Osteocyte (in vitro differentiated cells): ENCODE results near the gene UBE2J1. TPM values are rescaled to one million over a fixed set of nuclear protein-coding genes. Genes with fewer than 3 reads are reported as not detected.
A peak's percentile ranks its signal among the peaks of the same experiment; 100 is the strongest.

ENCODE experiments used
- DNase-seq: peaks from one replicate; pipeline ENCODE4 v3.0.0; 2021; ENCODE audit warnings: mixed read lengths; ENCODE audit not compliant: unreplicated experiment; ENCODE audit errors: extremely low spot score
- H3K27ac Mint-ChIP-seq: one replicate; pipeline ENCODE4 v1.8.0; 2021; ENCODE audit warnings: mild to moderate bottlenecking, mixed read lengths; ENCODE audit not compliant: unreplicated experiment
- H3K27me3 Mint-ChIP-seq: one replicate; pipeline ENCODE4 v1.8.0; 2021; ENCODE audit warnings: mixed read lengths; ENCODE audit not compliant: unreplicated experiment
- H3K36me3 Mint-ChIP-seq: one replicate; pipeline ENCODE4 v1.8.0; 2021; ENCODE audit warnings: mixed read lengths; ENCODE audit not compliant: unreplicated experiment
- H3K4me1 Mint-ChIP-seq: one replicate; pipeline ENCODE4 v1.8.0; 2021; ENCODE audit warnings: mixed read lengths; ENCODE audit not compliant: unreplicated experiment
- H3K4me3 Mint-ChIP-seq: one replicate; pipeline ENCODE4 v1.8.0; 2021; ENCODE audit warnings: mild to moderate bottlenecking, moderate library complexity, mixed read lengths; ENCODE audit not compliant: unreplicated experiment
- H3K9me3 Mint-ChIP-seq: one replicate; pipeline ENCODE4 v1.8.0; 2021; ENCODE audit warnings: mixed read lengths; ENCODE audit not compliant: unreplicated experiment
- CTCF ChIP-seq: fragments of 200-600 bp; sonication (generic); IDR thresholded peaks from 2 replicates; pipeline ENCODE4 v1.5.0; 2021; ENCODE audit warnings: antibody characterized with exemption, mild to moderate bottlenecking, moderate library complexity
- total RNA-seq: library from RNA; stranded (reverse); gene quantifications from 2 replicates; pipeline ENCODE4 v1.2.1, GENCODE V29; 2021

Gene UBE2J1
- total RNA-seq, 1 donor from 2014 or later: 39.6 TPM

DNA sequence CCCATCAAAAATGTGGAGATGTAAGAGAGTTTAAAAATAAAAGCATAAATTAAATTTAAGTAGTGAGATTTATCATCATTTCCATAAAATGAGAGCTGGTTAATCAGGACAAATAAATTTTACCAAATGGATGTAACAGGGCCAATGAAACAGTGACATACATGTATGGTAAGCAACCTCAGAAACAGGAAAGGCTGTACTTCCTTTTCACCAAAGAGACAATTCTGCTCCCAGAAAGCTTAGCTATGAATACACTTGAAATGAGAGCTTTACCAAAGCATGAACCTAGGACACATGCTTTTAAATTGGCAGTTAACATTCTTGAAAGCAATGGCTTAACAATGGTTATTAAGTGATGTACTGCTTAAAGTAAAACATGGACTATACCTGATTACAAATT is 12.1 kb upstream of the UBE2J1 start:
- DNase-seq: no peak
- Mint-ChIP-seq H3K27ac (no peak overlapping the region), H3K9me3 (no peaks in the 10 kb centered on the region), H3K4me3 (no peak overlapping the region), H3K36me3 (no peaks in the 10 kb centered on the region), H3K4me1 (peaks cover 3% of the 10 kb centered on the region), H3K27me3 (peaks cover 3% of the 10 kb centered on the region)
- TF ChIP-seq CTCF: no peak

GRCh38 chr6:89361171-89361570 is 8.6 kb upstream of the UBE2J1 start:
- no peak for DNase-seq
- Mint-ChIP-seq H3K36me3 (no peaks in the 10 kb centered on the region), H3K4me1 (peaks cover 4% of the 10 kb centered on the region), H3K27ac (no peak overlapping the region), H3K9me3 (no peaks in the 10 kb centered on the region), H3K4me3 (no peak overlapping the region), H3K27me3 (peaks cover 6% of the 10 kb centered on the region)
- TF ChIP-seq CTCF: no peak

DNA sequence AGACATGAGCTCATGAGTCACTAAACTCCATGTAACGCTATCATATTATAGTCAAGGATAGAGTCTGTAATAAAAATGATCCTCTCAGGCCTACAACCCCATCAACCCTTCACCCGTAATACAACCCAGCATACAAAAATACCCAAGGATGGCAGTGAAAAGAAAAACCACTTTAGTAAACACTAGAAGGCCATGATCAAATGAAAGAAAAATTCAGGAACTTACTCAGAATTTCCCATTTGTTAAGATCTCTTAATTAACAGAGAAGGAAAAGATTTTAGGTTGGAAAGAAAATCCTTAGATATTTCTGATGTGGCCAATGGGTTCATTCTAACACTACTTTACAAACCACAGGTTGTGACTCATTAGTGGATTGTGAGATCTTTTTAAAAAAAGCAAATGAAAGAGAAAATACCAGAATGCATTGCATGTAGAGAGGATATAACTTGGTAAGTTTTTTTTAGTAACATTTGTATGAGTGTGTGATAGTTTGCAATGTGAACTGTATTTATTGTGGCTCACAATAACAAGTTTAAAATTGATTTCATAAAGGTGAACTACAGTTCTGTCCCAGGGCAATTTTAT is 8.0 kb upstream of the UBE2J1 start:
- Mint-ChIP-seq H3K36me3 (no peaks in the 10 kb centered on the region), H3K9me3 (no peaks in the 10 kb centered on the region), H3K4me3 (no peak overlapping the region), H3K27ac (no peak overlapping the region), H3K4me1 (peaks cover 4% of the 10 kb centered on the region), H3K27me3 (peaks cover 6% of the 10 kb centered on the region)
- TF ChIP-seq CTCF: no peak
- no peak for DNase-seq

DNA sequence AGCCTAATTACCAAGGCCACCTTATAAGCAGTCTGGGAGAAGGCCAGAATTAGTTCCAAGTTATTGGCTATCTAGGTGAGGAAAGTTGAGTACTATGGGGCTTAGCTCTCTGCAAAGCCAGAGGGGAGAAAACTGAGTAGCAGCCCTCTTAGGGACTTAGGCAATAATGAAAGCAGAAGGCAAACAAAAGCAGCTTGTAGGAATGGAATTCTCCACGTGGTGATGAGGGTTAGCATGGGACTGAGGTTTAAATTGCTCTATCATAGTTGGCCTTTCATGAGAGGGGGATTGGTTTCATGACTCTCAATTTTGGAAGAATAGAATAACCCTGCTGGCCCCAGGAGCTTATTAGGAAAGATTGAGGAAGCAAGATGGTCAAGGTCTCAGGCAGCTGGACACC is 7.0 kb upstream of the UBE2J1 start:
- peaks cover 8% of the 10 kb centered on the region for H3K27me3 Mint-ChIP-seq
- no peak overlapping the region for H3K4me3 Mint-ChIP-seq
- H3K27ac Mint-ChIP-seq: no peak overlapping the region
- DNase-seq: no peak
- no peak for TF ChIP-seq CTCF
- H3K36me3 Mint-ChIP-seq: no peaks in the 10 kb centered on the region
- no peaks in the 10 kb centered on the region for H3K9me3 Mint-ChIP-seq
- peaks cover 4% of the 10 kb centered on the region for H3K4me1 Mint-ChIP-seq

- H3K27ac Mint-ChIP-seq: no peak overlapping the region
- peaks cover 10% of the 10 kb centered on the region for H3K4me1 Mint-ChIP-seq
- H3K36me3 Mint-ChIP-seq: no peaks in the 10 kb centered on the region
- DNase-seq: no peak
- H3K9me3 Mint-ChIP-seq: no peaks in the 10 kb centered on the region
- H3K27me3 Mint-ChIP-seq: peaks cover 5% of the 10 kb centered on the region
- no peak for TF ChIP-seq CTCF
- H3K4me3 Mint-ChIP-seq: peak overlapping the region; percentile 50
Observed at GRCh38 chr6:89357390-89357789, 4.9 kb upstream of the UBE2J1 start.
